Choroid plexus epithelial cell (primary cell): Measurements from ENCODE around the gene SPATA3.

Experiments
- DNase-seq: peaks from one replicate; pipeline ENCODE4 v3.0.0-alpha.2; 2010; ENCODE audit warnings: low read depth
- H3K4me3 ChIP-seq: 2 replicates; pipeline ENCODE4 v1.5.1; 2011; ENCODE audit warnings: low read depth, mild to moderate bottlenecking, control low read depth, low read length, moderate library complexity
- TF ChIP-seq, protein P1 (sequence below): conservative IDR thresholded peaks from 2 replicates; pipeline ENCODE4 v1.5.1; 2011; ENCODE audit warnings: low read depth, mild to moderate bottlenecking, control low read depth, inconsistent platforms, low read length, moderate library complexity

SPATA3 gene

DNA sequence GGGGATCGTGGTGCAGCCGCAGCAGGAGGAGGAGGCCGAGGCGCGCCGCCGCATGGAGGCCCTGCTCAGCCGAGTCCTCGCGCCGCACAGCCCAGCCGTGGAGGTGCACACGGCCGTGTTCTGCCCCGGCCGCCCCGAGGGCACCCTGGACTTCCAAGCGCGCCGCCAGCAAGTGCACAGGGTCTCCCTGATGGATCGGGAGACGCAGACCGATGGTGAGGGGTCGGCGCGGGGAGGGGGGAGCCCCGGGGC is 5.1 kb upstream of the SPATA3 start:
- TF ChIP-seq, protein P1, sequence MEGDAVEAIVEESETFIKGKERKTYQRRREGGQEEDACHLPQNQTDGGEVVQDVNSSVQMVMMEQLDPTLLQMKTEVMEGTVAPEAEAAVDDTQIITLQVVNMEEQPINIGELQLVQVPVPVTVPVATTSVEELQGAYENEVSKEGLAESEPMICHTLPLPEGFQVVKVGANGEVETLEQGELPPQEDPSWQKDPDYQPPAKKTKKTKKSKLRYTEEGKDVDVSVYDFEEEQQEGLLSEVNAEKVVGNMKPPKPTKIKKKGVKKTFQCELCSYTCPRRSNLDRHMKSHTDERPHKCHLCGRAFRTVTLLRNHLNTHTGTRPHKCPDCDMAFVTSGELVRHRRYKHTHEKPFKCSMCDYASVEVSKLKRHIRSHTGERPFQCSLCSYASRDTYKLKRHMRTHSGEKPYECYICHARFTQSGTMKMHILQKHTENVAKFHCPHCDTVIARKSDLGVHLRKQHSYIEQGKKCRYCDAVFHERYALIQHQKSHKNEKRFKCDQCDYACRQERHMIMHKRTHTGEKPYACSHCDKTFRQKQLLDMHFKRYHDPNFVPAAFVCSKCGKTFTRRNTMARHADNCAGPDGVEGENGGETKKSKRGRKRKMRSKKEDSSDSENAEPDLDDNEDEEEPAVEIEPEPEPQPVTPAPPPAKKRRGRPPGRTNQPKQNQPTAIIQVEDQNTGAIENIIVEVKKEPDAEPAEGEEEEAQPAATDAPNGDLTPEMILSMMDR = no peak
- no peak for DNase-seq
- H3K4me3 ChIP-seq = no peak overlapping the region

- DNase-seq = no peak
- H3K4me3 ChIP-seq = no peak overlapping the region
- TF ChIP-seq, protein P1 = no peak
Observed at GRCh38 chr2:230991598-230991997, 4.3 kb upstream of the SPATA3 start.

- no peak overlapping the region for H3K4me3 ChIP-seq
- no peak for DNase-seq
- TF ChIP-seq, protein P1 = no peak
Observed at GRCh38 chr2:230996661-230997060, 740 bp downstream of the SPATA3 start.

DNA sequence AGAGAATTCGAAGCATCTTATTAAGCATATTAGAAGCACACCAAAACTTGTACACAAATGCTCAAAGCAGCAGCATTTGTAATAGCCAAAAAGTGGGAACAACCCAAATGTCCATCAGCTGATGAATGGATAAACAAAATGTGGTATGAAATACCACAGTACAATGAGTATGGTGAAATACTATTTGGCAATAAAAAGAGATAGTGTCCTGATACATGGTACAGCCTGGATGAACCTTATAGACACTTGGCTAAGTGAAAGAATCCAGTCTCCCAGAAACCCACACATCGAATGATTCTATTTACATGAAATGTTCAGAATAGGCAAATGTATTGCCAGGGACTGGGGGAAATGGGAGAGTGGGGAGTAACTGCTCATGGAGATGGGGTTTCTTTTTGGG is 3.0 kb downstream of the SPATA3 start:
- TF ChIP-seq, protein P1 = no peak
- DNase-seq = no peak
- H3K4me3 ChIP-seq = no peak overlapping the region

GRCh38 chr2:230999477-230999876 is 3.6 kb downstream of the SPATA3 start:
- H3K4me3 ChIP-seq = no peak overlapping the region
- DNase-seq = no peak
- TF ChIP-seq, protein P1 = no peak

DNA sequence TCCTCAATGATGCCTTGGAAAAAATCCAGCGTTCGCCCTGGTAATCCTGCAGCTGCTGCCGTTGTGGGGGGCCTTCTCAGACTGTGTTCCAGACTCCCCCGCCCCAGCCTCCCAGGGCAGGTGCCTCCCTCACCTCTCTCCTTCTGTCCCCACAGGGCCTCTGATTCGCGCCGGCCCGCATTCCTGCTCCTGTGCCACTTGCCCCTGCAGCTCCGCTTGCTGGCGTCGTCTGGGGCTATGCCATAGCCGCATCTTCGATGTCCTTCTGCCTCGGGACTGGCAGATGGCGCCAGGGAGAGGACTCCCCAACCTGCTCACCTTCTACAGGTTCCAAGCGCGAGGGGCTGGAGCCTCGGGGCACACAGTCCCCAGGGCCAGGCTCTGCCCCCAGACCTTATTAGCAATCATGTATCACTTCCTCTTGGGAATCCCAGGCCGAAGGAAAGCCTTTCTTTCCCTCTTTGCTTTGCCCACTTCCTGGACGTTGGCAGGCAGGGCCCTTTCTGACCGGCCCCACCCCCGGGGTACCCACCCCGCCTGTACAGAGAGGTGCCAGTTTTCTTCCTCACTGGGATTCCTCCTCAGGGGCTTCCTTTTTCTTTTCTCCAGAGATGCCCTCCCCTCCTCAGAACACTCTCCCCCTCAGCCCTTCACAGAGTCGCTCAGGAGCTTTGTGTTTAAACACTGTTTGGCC is 4.4 kb downstream of the SPATA3 start:
- H3K4me3 ChIP-seq = no peak overlapping the region

DNA sequence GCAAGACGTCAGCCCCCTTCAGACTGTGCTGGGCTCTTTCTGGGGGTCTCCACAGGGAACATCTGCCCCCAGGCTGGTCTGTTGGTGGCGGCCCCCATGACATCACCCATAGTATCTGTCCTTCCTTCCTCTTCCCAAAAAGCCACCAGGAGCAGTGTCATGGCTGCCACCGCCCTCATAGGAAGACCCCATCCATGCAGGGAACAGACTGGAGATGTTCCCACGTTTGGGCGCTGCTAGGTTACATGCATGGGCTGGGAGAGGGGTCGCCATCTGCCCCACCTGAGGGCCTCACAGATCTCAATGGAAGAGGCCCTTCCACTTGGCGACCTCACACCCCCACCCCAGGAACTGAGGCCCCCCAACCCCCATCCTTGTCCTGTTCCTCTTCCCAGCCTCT is 5.1 kb downstream of the SPATA3 start:
- TF ChIP-seq, protein P1 = no peak
- no peak for DNase-seq

More for the DNA sequence above, 4.4 kb downstream of the SPATA3 start:
- DNase-seq = no peak
- TF ChIP-seq, protein P1 = no peak

More for the DNA sequence above, 5.1 kb downstream of the SPATA3 start:
- no peak overlapping the region for H3K4me3 ChIP-seq
